Medulla oblongata (tissue), 1 donor: ENCODE data around the gene ADO.

Experiments used
- DNase-seq: peaks from one replicate; pipeline ENCODE4 v3.0.0-alpha.2; 2015; ENCODE audit errors: extremely low spot score

Gene ADO

GRCh38 chr10:62792261-62792660 lies 12.3 kb upstream of the ADO start:
- no peak for DNase-seq

- no peak for DNase-seq
These were observed 10.2 kb upstream of the ADO start for GRCh38 chr10:62794306-62794705.

- no peak for DNase-seq
These were observed 9.4 kb upstream of the ADO start for GRCh38 chr10:62795100-62795499.

GRCh38 chr10:62795762-62796161 lies 8.8 kb upstream of the ADO start:
- no peak for DNase-seq

- DNase-seq = no peak
These were observed 7.6 kb upstream of the ADO start for GRCh38 chr10:62796896-62797295.

- DNase-seq = no peak
These were observed 2.6 kb upstream of the ADO start for GRCh38 chr10:62801871-62802270.

- no peak for DNase-seq
These were observed 680 bp upstream of the ADO start for GRCh38 chr10:62803724-62804355.

GRCh38 chr10:62805231-62806099 lies 945 bp downstream of the ADO start:
- DNase-seq = no peak

- no peak for DNase-seq
These were observed 1.7 kb downstream of the ADO start for GRCh38 chr10:62806251-62806650.

GRCh38 chr10:62810156-62810902 lies 5.8 kb downstream of the ADO start:
- DNase-seq = no peak

- DNase-seq = no peak
These were observed 6.8 kb downstream of the ADO start for GRCh38 chr10:62811159-62811875.

GRCh38 chr10:62812672-62813439 lies 8.3 kb downstream of the ADO start:
- DNase-seq = no peak

- DNase-seq = no peak
These were observed 8.9 kb downstream of the ADO start for GRCh38 chr10:62813453-62813852.

- DNase-seq = no peak
These were observed 9.5 kb downstream of the ADO start for GRCh38 chr10:62813981-62814380.

- no peak for DNase-seq
These were observed 10.3 kb downstream of the ADO start for GRCh38 chr10:62814756-62815380.

GRCh38 chr10:62815381-62816075 lies 11.0 kb downstream of the ADO start:
- no peak for DNase-seq

- DNase-seq = no peak
These were observed 11.5 kb downstream of the ADO start for GRCh38 chr10:62816076-62816330.

- peak; percentile 96 for DNase-seq
These were observed 12.0 kb downstream of the ADO start, which contains the start of gene EGR2 for GRCh38 chr10:62816331-62817120. TSS of gene EGR2 (minus strand) at chr10:62816366. CDS start at chr10:62816029, 337 bp downstream.

- DNase-seq = no peak
These were observed 12.7 kb downstream of the ADO start for GRCh38 chr10:62817121-62817765.
